A673 (cell line): ENCODE measurements around the gene GALNS. TPM values are rescaled to one million over a fixed set of nuclear protein-coding genes. Genes with fewer than 3 reads are reported as not detected.

Source experiments
- BruUV-seq: library from RNA; stranded (reverse); fragments of 400-500 nt; replicated peaks from 2 replicates; lab custom pipeline; 2021; lab: Mats Ljungman, UMichigan
- CTCF ChIA-PET: fragments of 300-600 bp; sonication (Branson Sonifier 250); formaldehyde crosslinking; loops from one replicate; lab custom pipeline; 2022; ENCODE audit warnings: antibody characterized with exemption; lab: Charles Lee
- POLR2A ChIA-PET: fragments of 300-600 bp; sonication (Branson Sonifier 250); formaldehyde crosslinking; loops from one replicate; lab custom pipeline; 2022; ENCODE audit warnings: antibody characterized with exemption; ENCODE audit not compliant: low non-redundant PET; lab: Charles Lee
- DNase-seq: peaks from one replicate; pipeline ENCODE4 v3.0.0-alpha.2; 2015; ENCODE audit warnings: low spot score
- H3K27ac ChIP-seq: fragments of 200-600 bp; sonication (generic); 2 replicates; pipeline ENCODE4 v1.5.1; 2016; ENCODE audit warnings: mixed run types, low read depth, mild to moderate bottlenecking, mixed read lengths, antibody characterized with exemption, low read length; ENCODE audit not compliant: poor library complexity, severe bottlenecking
- H3K27me3 ChIP-seq: fragments of 200-600 bp; sonication (generic); replicated peaks from 2 replicates; pipeline ENCODE4 v1.6.1; 2017; ENCODE audit warnings: mixed run types, low read depth, mild to moderate bottlenecking, mixed read lengths, antibody characterized with exemption, low read length; ENCODE audit not compliant: insufficient read depth, poor library complexity
- H3K36me3 ChIP-seq: fragments of 200-600 bp; sonication (generic); 2 replicates; pipeline ENCODE4 v1.6.1; 2016; ENCODE audit warnings: mixed run types, mild to moderate bottlenecking, mixed read lengths, antibody characterized with exemption, low read length; ENCODE audit not compliant: insufficient read depth, poor library complexity, severe bottlenecking
- H3K4me1 ChIP-seq: fragments of 200-600 bp; sonication (generic); 2 replicates; pipeline ENCODE4 v1.6.1; 2017; ENCODE audit warnings: mixed run types, mild to moderate bottlenecking, mixed read lengths, antibody characterized with exemption, low read length; ENCODE audit not compliant: insufficient read depth, poor library complexity, severe bottlenecking
- H3K4me3 ChIP-seq: fragments of 200-600 bp; sonication (generic); 2 replicates; pipeline ENCODE4 v1.5.1; 2016; ENCODE audit warnings: low read depth, mixed run types, mild to moderate bottlenecking, mixed read lengths, low read length; ENCODE audit not compliant: poor library complexity, severe bottlenecking
- H3K9me3 ChIP-seq: fragments of 200-600 bp; sonication (generic); 2 replicates; pipeline ENCODE4 v1.6.1; 2016; ENCODE audit warnings: mixed run types, low read depth, mild to moderate bottlenecking, mixed read lengths, antibody characterized with exemption, low read length; ENCODE audit not compliant: poor library complexity, severe bottlenecking
- EZH2 ChIP-seq: fragments of 200-600 bp; sonication (generic); IDR thresholded peaks from 2 replicates; pipeline ENCODE4 v1.6.1; 2017; ENCODE audit warnings: borderline replicate concordance, low read depth, mild to moderate bottlenecking, mixed read lengths, antibody characterized with exemption, low read length; ENCODE audit not compliant: poor library complexity, severe bottlenecking
- intact Hi-C: fragments of 100-400 bp; cut with micrococcal nuclease; formaldehyde crosslinking; loops from one replicate; pipeline ENCODE4 v1.10.0; 2022; ENCODE audit not compliant: unreplicated experiment
- total RNA-seq: library from RNA; stranded (reverse); gene quantifications from 2 replicates; pipeline ENCODE4 v1.2.3, GENCODE V29; 2021
- TF ChIP-seq, protein P1 (sequence below): fragments of 300-800, 200-600 bp; sonication (generic); conservative IDR thresholded peaks from 2 replicates; pipeline ENCODE4 v1.5.1; 2017; ENCODE audit warnings: low read depth, mild to moderate bottlenecking, antibody characterized with exemption, low read length, moderate library complexity, mixed read lengths

GALNS gene
- total RNA-seq, 1 experiment from 2014 or later, result 54.8 TPM

GRCh38 chr16:88805340-88805715 lies 51.4 kb downstream of the GALNS start:
- Histone ChIP-seq H3K27ac (peak overlapping the region; percentile 92), H3K9me3 (no peaks in the 10 kb centered on the region), H3K4me1 (peaks cover 19% of the 10 kb centered on the region), H3K36me3 (peaks cover 60% of the 10 kb centered on the region), H3K27me3 (no peaks in the 10 kb centered on the region), H3K4me3 (peak overlapping the region; percentile 88)
- POLR2A ChIA-PET, result no interaction called here
- intact Hi-C loops, result no loop called here
- no peak for DNase-seq
- no TSS peak for BruUV-seq
- CTCF ChIA-PET, result no interaction called here
- TF ChIP-seq, protein P1, sequence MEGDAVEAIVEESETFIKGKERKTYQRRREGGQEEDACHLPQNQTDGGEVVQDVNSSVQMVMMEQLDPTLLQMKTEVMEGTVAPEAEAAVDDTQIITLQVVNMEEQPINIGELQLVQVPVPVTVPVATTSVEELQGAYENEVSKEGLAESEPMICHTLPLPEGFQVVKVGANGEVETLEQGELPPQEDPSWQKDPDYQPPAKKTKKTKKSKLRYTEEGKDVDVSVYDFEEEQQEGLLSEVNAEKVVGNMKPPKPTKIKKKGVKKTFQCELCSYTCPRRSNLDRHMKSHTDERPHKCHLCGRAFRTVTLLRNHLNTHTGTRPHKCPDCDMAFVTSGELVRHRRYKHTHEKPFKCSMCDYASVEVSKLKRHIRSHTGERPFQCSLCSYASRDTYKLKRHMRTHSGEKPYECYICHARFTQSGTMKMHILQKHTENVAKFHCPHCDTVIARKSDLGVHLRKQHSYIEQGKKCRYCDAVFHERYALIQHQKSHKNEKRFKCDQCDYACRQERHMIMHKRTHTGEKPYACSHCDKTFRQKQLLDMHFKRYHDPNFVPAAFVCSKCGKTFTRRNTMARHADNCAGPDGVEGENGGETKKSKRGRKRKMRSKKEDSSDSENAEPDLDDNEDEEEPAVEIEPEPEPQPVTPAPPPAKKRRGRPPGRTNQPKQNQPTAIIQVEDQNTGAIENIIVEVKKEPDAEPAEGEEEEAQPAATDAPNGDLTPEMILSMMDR, result no peak
- TF ChIP-seq EZH2, result no peak

GRCh38 chr16:88804552-88805339 lies 52.0 kb downstream of the GALNS start:
- no TSS peak for BruUV-seq
- H3K27me3 ChIP-seq, result no peaks in the 10 kb centered on the region
- ChIA-PET CTCF (no interaction called here), POLR2A (no interaction called here)
- TF ChIP-seq, protein P1, result no peak
- TF ChIP-seq EZH2, result no peak
- H3K27ac ChIP-seq, result peak overlapping the region; percentile 92
- no peak for DNase-seq
- no peaks in the 10 kb centered on the region for H3K9me3 ChIP-seq
- intact Hi-C loops, result no loop called here
- peak overlapping the region; percentile 88 for H3K4me3 ChIP-seq
- H3K4me1 ChIP-seq, result peaks cover 15% of the 10 kb centered on the region
- peaks cover 55% of the 10 kb centered on the region for H3K36me3 ChIP-seq

GRCh38 chr16:88804173-88804551 lies 52.6 kb downstream of the GALNS start:
- TSS peak; percentile 38 for BruUV-seq
- H3K27me3 ChIP-seq, result no peaks in the 10 kb centered on the region
- no peaks in the 10 kb centered on the region for H3K9me3 ChIP-seq
- H3K4me1 ChIP-seq, result peaks cover 15% of the 10 kb centered on the region
- peak overlapping the region; percentile 88 for H3K4me3 ChIP-seq
- TF ChIP-seq EZH2, result no peak
- no peak for DNase-seq
- ChIA-PET POLR2A (no interaction called here), CTCF (no interaction called here)
- peaks cover 49% of the 10 kb centered on the region for H3K36me3 ChIP-seq
- intact Hi-C loops, result no loop called here
- H3K27ac ChIP-seq, result peak overlapping the region; percentile 92
